GM03348 (cell line): ENCODE results near the gene SMYD3.
A peak's percentile ranks its signal among the peaks of the same experiment; 100 is the strongest.
"Not testable (repeated sequence)": the region's sequence is repeated elsewhere in the genome, so short reads cannot be mapped to it uniquely, and the experiment has no call there.

Experiments used
- DNase-seq: peaks from one replicate; pipeline ENCODE4 v3.0.0; 2012; ENCODE audit warnings: low spot score

The SMYD3 gene

DNA sequence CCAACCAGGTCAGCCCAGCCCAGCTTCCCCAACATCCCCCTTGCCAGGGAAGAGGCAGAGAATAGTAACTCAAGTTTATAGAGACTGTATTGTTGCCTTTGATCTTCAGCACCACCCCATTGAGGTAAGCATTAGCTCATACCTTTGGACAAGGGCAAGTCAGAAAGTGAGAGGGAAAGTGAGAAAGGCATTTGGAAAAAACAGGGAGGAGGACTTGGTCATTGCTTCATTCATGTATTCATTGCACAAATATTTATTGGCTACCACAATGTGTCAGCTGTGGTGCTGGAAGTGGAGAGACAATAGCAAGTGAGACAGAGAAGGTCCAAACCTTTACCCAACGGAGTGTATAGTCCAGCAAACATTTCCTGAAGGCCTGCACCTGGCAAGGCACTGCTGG lies 791.1 kb downstream of the SMYD3 start:
- DNase-seq, result peak; percentile 86

DNA sequence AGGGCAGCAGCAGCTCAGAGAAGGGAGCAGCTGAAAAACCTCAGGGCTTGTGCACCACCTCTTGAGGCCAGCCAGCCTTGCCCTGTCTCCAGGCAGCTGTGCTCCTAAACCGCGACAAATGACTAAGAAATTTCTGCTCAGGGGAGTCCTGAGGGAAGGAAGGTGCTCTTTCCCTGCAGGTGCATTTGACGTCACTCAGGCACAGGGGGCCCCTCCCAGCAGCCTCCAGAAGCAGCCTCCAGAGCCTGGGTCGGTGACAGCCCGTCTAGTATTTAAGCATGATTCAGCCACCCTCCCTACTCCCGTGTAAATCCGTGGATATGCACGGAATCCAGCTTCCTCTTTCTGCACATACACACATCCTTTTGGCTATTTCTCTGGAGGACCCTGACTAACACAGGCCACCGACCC lies 791.8 kb downstream of the SMYD3 start:
- peak; percentile 37 for DNase-seq

DNA sequence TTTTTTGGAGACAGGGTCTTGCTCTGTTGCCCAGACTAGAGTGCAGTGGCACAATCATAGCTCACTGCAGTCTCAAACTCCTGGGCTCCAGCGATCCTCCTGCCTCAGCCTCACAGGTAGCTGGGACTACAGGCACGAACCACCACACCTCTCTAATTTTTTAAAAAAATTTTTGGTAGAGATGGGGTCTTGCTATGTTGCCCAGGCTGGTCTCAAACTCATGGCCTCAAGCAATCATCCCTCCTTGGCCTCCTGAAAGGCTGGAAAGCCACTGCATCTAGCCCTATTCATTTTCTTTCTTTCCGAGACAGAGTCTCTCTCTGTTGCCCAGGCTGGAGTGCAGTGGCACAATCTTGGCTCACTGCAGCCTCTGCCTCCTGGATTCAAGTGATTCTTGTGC lies 793.1 kb downstream of the SMYD3 start:
- DNase-seq, result not testable (repeated sequence)

DNA sequence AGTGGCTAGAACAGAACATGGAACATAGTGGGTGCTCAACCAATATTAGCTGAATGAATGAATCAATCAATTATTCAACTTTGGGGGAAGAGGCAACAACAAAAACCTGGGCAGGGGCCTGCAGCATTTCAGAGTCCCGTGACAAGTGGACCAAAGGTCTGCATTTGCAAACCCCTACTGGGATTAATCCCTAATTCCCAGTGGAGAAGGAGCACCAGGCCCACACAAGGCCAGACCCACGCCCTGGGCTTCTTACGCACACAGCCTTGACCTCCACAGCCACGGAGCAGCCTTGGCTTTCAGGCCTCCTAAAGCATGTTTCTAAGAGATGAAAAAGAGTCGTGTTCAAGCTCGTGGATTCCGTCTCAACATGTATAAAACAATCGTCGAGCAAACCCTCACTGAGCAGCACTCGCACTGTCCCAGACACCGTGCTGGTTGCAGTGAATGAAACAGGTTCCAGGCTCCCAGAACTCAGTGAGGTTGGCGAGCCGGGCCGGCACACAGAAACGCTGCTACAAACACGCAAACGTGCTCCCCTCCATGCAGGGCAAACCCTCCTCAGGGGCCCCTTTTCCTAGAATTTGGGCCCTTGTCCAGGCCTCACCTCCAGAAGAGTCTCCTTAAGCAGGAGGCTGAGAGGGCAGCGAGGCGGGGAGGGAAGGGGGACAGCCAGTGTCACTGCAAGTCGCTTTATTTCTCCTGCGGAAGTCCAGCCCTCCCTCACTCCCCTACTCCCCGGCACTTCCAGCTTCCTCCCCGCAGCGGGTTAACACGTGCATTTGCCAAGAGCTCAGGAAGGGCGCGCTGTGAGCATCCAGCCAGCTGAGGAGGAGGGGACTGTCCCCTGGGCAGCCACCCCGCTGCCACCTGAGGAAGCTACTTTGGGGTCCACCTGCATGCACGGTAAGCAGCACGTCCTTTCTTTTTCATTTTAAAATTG lies 795.8 kb downstream of the SMYD3 start:
- DNase-seq, result no peak

GRCh38 chr1:245707941-245708340 lies 799.1 kb downstream of the SMYD3 start:
- DNase-seq, result no peak

DNA sequence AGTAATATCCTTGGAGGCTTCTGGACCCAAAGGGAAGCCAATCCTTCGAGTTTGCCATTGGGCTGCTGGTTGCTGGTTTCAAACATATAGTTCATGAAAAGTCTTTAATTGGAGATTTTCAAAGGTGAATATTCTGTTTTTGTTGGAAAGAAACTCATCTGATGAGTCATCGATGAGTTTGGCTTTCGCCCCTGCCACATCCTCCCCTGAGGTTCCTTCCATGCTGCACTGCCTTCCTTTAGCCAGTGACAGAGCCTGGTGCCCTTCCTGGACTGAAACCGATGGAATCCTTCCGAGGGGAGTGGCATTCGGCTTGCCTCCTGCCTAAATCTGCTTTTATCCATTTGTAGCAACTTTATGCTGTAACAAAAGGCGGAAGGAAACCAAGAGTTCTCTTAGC lies 802.3 kb downstream of the SMYD3 start:
- DNase-seq, result peak; percentile 45

DNA sequence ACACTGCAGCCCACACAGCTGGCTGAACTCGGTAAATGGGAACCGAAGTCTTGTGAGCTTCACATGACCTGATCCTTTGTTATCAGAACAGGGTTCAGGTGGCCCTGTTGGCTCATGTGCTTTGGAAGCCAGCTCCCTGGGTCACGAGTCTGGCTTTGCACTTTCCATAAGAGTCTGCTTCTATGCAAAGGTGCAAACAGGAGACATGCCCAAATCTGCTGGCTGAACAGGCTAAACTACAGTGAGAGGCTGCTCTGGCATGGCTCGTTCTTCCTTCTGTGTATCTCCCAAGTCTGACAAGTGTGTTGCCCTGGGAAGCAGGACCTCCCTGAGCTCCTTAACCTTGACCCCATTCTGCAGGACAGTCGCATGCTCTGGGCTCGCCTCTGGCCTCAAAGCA lies 802.7 kb downstream of the SMYD3 start:
- DNase-seq, result no peak

- no peak for DNase-seq
Observed at GRCh38 chr1:245702346-245702745, 804.7 kb downstream of the SMYD3 start.

GRCh38 chr1:245701631-245702030 lies 805.4 kb downstream of the SMYD3 start:
- no peak for DNase-seq

- DNase-seq, result no peak
Observed at GRCh38 chr1:245700631-245701030, 806.4 kb downstream of the SMYD3 start.
